GM15510 (cell line): Measurements from ENCODE around the gene ZBTB8OS.

ENCODE experiments used
- POLR2A ChIP-seq: IDR thresholded peaks from 3 replicates; pipeline ENCODE4 v1.6.1; 2011; ENCODE audit warnings: borderline replicate concordance; ENCODE audit not compliant: insufficient read length; ENCODE audit errors: extremely low read depth

Gene ZBTB8OS

DNA sequence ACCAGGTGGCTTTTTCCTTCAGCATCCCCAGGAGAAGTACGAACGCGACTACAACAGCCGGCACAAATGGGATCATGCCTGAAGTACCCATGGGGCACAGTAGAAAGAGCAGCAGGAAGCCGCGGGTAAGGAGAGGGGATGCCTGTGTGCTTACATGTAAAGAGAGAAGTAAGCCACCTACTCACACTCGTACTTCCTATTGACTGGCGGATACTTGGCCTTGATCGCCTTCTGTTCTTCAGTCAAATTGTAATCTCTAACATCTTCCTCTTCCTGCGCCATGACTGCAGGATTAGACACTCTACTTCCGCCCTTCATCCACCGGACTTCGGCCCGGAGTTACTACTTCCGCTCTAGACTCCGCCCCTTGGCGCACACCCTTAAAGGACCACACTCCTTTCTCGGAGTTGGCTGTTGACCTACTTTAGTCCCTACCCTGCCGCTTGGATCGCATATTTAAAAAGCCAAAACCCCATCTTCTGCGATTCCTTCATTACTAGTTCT lies at the start of gene ZBTB8OS:
TSS of gene ZBTB8OS (minus strand) at position 303 of the 504 bp plus-strand sequence. CDS start at position 282, 21 bp downstream.
- peak; percentile 80 for TF ChIP-seq POLR2A

DNA sequence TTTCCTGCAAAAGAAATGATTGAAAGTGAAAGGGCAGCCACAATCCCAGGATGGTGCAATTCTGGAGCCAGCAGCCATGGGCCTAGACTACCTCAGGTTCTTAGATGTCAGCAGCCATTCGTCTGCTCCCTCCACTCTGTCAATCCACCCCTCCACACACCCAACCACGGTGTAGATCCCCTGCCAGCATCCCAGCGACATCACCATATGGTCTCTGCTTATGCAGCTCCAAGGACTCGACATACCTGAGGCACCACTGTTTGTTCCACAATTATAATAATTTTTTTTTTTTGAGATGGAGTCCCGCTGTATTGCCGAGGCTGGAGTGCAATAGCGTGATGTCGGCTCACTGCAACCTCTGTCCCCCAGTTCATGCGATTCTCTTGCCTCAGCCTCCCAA lies 45.7 kb upstream of the ZBTB8OS start:
- TF ChIP-seq POLR2A = no peak

DNA sequence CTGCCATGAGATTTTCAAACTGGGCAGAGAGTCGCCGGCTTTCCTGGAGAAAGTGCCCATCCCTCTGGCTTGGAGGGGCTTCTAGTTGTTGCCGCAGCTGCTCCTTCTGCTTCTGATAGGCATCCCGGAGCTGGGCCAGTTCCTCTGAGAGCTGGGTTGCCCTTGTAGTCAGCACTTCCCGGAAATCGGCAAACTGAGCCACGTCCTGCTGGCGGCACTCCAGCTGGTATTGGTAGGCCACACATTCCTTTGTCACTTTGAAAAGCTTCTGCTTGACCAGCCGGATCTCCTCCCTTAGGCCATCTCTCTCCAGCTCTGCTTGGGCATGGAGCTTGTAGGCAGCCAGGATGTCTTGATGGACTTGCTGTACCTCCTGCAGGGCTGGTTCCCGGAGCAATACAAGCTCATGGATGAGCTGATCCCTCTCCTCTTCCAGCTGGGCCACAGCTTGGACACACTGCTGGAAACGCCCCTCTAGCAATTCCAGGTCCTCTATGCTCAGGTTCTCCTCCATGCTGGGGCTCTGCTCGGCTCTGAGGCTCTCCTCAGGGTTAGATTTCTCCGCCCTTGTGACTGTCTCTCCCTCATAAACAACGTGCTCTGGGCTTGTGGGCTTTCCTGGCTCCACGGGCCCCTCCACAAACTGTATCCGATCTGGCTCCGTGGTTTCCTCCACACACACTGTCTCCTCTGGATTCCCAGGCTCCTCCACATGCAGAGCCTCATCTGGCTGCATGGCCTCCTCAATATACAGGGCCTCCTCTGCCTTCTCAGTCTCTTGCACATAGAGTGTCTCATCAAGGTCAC lies 45.0 kb upstream of the ZBTB8OS start:
- TF ChIP-seq POLR2A = no peak

DNA sequence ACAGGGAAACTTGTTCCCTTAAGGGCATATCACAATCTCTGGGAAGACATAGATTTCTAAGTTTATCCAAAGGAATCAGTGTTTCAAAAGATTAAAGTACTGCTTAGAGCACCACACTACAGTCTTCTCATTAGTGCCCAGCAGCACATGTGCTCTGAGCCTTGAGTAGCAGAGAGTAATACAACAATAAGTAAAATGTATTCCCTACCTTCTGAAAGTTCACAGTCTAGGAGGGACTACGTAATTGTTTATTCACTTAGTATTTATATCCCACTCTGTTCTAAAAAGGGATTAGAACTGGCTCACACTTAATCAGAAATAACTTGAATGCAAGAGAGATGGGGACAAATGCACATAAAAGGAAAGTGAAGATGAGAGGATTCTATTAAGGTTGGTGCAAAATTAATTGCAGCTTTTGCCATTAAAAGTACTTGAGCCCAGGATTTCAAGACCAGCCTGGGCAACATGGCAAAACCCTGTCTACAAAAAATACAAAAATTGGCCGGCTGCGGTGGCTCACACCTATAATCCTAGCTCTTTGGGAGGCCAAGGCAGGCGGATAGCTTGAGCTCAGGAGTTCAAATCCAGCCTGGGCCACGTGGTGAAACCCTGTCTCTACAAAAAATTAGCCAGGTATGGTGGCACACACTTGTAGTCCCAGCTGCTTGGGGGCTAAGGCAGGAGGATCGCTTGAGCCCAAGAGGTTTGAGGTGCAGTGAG lies 43.3 kb upstream of the ZBTB8OS start:
- no peak for TF ChIP-seq POLR2A

DNA sequence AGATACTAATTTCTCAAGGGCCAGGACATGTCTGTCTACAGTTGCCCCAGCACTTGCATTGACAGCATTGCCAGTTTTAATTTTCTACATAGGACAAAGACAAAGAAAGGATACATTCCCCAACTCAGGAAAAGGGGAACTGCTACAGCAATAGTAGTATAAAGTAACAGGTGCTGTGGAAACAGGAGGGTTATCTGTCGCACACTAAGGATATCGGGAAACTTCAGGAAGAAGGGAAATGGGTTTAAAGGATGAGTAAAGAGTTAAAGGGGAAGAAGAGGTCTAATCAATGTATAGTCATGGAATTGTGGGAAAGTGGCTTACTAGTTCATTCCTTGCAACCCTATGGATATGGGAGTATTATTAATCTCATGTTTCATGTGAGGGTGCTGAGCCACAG lies 36.0 kb upstream of the ZBTB8OS start:
- no peak for TF ChIP-seq POLR2A

DNA sequence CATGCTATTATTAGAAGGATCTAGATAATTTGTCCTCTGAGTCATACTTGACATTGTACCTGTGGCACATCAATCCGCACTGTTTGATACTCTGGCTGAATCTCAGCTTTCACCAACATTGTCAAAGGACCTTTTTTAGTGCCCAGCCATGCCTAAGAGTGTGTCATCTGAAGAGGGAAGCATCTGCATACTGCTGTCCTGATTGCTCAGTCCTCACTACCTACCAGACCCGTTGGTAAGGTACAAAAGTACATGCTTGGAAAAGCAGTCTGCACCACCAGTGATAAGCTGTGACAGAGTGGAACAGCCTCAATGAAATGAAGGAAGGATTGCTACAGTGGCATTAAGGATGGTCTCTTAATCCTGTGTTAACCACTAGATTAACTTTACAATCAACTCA lies 35.1 kb upstream of the ZBTB8OS start:
- no peak for TF ChIP-seq POLR2A

DNA sequence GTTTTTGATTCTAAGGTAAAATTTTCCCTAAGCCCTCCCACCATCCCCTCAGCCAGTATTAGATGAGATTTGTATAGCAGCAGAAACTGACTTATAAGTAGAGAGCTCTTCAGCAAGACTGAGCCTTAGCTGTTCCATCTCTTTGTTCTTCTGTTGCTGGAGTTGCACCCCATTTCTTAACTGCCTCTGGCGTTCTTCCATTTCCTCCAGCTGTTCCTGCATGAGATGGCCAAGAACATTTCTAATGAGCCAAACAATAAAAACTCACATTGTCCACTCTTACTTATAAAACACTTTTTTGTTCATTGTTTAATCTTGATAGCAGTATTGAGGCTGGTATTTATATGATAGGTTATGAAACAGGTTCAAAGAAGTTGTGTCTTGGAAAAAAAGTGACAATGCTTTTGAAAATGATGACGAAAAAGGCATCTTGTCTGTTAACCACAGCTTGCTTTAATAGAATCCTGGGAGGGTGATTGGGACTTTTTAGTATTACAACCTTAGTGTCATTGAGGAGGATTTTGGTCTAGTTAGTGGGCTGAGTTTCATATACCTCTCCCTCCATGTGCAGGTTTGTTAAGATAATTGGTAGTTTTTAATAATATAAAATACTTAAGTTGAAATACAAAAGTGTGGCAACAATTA lies 33.9 kb upstream of the ZBTB8OS start:
- no peak for TF ChIP-seq POLR2A

DNA sequence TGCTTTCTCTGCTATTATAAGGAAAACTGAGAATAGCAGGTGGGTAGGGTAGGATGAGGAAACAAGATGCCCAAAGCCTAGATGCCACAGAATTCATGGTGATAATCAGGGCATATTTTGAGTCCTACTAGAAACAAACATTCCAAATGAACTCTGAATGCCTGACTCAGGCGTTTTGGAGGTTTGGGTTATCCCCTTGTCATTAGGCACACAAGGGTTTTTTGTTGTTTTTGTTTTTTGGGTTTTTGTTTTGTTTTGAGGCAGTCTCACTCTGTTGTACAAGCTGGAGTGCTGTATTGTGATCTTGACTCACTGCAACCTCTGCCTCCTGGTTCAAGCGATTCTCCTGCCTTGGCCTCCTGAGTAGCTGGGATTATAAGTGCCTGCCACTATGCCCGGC lies 33.0 kb upstream of the ZBTB8OS start:
- no peak for TF ChIP-seq POLR2A

DNA sequence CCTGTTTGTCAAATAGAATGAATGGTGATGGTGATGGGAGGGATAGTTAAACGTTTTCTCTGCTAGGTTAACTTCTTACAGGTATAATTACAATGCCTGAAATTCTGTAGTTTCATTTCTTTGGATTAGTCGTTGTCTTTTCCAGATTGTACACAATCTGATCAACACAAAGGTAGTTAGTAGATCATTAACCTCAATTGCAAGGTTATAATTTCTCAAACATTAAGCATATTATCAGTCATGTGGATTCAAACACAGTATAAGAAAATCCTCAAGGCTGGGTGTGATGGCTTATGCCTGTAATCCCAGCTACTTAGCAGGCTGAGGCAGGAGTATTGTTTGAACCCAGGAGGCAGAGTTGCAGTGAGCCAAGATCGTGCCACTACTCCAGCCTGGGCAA lies 31.6 kb upstream of the ZBTB8OS start:
- TF ChIP-seq POLR2A = no peak

DNA sequence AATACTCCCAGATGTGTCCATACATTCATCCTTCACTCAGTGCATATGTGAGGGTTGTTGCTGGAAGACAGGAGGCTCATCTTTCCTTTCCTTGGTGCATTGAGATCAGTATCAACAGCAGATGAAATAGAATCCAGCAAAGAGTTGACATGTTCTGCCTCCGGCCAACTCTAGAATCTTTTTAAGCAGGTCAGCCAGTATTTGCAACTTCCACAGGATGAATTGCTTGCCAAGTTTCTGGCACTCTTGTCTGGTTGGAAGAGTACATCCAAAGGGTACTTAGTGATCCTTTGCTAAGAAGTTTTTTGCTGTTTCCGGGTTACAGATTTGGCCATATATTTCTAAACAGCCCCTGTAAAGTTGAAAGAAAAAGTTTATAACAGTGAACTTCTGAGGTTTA lies 31.2 kb upstream of the ZBTB8OS start:
- TF ChIP-seq POLR2A = no peak

DNA sequence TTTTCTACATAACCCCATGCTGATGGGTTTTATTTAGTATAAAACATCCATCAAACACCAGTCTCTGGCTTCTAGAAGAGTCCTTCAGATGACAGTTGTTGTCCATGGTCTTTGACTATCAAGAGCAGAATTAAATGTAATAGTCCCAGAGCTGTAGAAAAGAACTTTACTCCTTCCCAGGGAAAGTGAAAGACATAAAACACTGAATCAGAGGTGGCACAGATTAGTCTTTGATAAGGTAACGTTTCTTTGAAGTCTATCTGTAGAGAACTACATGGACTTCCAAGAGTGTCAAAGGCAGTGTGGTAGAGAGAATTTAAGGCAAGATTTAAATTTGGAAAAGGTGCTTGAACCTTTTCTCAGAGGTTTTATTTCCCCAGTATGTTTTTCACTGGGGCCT lies 30.3 kb upstream of the ZBTB8OS start:
- TF ChIP-seq POLR2A = no peak

DNA sequence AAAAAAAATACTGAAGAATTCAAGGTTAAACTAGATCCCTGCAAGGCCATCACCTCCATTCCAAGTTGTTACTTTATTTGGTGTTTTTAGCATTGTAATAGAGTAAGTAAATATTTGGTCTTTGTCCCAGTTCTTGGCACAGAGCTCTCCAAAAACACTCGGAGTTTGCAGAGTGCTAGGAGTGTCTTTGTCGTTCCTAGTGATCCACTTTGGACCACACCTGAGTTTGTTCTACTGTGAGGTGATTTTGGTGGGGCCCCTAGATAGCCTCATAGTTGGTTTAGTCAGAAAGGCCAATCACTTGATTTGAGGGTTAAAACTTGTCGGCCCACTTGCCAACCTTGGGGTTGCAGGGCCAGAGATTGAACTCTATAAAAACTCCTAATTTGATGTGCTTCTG lies 26.6 kb upstream of the ZBTB8OS start:
- no peak for TF ChIP-seq POLR2A

DNA sequence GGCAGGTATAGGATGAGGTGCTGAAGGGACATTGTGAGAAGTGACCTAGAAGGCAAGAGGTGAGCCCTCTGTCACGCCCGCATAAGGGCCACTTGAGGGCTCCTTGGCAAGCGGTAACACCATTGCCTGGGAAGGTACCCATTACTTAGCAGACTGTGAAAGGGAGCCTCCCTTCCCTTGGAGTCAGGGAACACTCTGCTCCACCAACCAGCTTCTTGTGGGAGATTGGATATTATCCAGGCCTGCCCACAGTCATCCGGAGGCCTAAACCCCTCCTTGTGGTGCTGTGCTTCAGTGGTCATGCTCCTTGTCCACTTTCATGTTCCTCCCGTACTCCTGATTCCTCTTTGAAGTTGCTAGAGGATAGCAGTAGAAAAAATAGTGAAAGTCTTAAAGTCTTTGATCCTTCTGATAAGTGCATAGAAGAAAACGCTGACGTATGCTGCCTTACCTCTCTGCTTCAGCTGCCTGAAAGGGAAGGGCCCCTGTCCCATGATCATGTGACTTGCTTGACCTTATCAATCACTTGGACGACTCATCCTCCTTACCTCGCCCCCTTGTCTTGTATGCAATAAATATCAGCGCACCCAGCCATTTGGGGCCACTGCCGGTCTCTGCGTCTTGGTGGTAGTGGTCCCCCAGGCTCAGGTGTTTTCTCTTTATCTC lies 16.7 kb upstream of the ZBTB8OS start:
- no peak for TF ChIP-seq POLR2A

DNA sequence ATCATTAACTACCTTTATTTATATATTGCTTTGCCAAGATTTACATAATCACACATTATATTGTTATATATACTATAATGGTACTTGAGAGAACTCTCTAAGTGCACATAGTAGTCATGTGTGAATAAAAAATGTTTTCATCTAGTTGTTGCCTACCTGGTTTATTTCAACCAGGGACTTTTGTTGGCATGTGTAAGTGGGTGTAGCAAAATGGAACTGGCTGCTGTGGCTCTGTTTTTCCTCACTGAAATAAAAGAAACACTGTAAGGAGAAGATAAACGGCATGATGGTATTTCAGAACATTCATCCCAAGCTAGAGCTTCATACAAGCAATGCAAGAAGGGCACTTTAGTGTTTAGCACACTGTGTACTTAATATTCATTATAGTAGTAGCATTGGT lies 15.6 kb upstream of the ZBTB8OS start:
- no peak for TF ChIP-seq POLR2A

DNA sequence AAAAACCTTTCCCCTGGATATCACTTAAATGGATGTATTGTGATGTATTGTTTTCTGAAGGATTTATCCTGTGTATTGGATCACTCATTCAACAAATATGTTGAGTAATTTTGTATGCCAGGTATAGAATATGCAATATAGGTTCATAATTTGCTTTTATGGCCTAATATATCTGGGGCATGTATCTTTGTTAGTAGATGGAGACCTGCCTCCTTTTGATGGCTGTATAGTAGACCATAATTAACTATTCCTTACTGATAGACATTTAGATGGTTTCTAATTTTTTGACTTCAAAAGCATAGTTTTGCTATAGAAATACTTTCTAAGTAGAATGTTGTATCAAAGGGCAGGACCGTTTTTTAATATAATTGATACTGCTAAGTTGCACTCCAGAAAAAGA lies 9.2 kb upstream of the ZBTB8OS start:
- no peak for TF ChIP-seq POLR2A
